SW480 (cell line): ENCODE data around the gene MGAT1.
"Not testable (repeated sequence)": the region's sequence is repeated elsewhere in the genome, so short reads cannot be mapped to it uniquely, and the experiment has no call there.

ENCODE experiments used
- DNase-seq: peaks from one replicate; pipeline ENCODE4 v3.0.0-alpha.2; 2016; ENCODE audit warnings: low spot score

MGAT1 gene

GRCh38 chr5:180802325-180803180 is at the start of gene MGAT1:
TSS of gene MGAT1 (minus strand) at chr5:180802806. CDS start at chr5:180792971, 9,835 bp downstream.
- peak; percentile 66 for DNase-seq

GRCh38 chr5:180850434-180851078 is 48.0 kb upstream of the MGAT1 start:
- DNase-seq, result no peak

DNA sequence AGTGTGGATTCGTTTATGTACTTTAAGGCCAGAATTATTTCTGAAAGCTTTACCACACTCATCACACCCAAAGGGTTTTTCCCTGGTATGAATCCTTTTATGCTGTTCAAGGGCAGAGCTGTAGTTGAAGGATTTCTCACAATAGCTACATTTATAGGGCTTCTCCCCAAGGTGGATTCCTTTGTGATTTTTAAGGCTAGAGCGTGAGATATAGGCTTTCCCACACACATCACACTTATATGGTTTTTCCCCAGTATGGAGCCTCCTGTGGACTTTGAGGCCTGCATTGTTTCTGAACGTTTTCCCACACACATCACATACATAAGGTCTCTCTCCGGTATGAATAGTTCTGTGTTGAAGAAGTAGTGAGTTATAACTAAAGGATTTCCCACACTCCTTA is 47.2 kb upstream of the MGAT1 start:
- no peak for DNase-seq

- DNase-seq, result no peak
Measured at GRCh38 chr5:180848878-180849277, 46.3 kb upstream of the MGAT1 start.

- DNase-seq, result no peak
Measured at GRCh38 chr5:180848265-180848664, 45.7 kb upstream of the MGAT1 start.

- no peak for DNase-seq
Measured at GRCh38 chr5:180847026-180847425, 44.4 kb upstream of the MGAT1 start.

DNA sequence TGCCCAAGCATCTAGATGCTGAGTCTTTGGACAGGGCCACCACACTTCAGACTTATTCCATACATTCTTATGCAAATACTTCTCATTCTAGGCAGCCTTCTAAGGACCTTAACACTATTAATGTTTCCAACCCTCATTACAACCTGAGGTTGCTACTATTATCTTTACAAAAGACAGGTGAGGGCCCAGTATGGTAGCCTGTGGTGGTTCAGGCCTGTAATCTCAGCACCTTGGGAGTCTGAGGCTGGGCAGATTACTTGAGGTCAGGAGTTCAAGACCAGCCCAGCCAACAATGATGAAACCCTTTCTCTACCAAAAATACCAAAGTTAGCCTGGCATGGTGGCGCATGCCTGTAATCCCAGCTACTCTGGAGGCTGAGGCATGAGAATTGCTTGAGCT is 42.3 kb upstream of the MGAT1 start:
- no peak for DNase-seq

DNA sequence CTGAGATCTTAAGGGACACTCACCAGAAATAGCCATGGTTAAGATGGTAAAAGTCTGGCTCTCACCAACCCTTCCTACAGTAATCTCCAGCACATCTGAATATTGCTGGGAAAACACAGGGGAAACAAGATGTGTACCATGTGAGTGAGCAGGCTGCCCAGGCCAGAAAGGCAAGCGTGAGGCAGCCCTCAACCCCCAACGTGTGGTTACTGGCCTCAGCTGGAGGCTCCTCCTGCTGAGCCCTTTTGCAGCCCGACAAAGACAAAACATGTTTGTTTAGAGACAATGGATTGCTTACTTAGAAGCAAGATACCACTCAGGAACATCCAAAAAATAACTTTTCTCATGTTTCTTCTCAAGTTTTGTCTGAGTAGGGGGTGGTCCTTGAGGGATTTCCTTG is 41.8 kb upstream of the MGAT1 start:
- DNase-seq, result no peak

DNA sequence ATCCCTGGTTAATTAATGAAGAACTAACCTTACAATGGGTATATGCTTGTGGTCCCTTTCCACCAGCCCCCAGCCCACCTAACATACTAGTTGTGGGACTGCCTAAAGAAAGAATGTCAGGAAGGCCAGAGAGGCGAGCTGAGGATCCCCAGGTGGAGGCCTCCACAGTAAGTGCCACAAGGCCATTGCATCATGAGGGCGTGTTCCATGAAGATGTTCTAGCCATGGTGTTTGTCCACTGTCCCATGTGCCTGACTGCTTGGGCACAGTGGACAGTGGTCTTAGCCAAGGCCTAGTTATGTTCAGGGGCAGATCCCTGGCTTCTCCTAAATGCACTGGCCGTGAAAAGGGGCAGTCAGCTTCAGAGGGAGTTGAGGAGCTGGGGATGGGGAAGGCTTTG is 37.3 kb upstream of the MGAT1 start:
- no peak for DNase-seq

GRCh38 chr5:180839227-180839626 is 36.6 kb upstream of the MGAT1 start:
- DNase-seq, result no peak

DNA sequence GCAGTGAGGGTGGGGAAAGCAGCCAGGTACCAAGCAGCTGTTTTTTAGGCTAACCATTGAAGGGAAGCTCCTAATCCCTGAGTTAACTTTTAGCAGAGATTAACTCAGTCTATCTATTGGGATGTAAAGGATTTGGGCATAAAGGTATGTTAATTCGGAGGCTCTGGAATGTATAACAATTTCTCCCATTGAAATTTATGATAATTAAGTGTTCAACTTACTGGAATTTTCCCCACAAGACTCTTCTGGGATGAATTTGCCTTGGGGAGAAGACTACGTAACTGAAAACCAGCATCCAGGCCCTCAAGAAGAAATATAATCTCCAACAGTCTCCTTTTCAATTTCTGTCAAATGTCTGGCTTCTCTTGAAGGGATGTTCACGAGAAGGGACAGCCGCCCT is 34.9 kb upstream of the MGAT1 start:
- no peak for DNase-seq

DNA sequence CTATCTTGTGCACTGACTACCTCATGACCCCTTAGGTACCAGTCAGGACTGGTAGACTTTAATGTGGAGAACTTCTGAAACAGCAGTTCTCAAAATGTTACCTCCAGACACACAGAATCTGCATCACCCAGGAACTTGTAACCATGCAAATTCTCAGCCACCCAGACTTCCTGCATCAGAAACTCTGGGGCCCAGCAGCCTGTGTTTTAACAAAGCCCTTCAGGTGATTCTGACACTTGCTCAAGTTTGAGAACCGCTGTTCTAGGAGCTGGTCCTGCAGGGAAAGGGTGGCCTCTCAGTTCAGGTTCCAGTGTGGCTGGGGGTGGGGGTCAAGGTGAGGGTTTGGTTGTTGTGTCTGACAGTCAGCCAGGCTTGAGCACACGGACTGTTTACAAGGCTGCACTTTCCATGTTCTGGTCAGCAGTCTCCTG is 30.0 kb upstream of the MGAT1 start:
- no peak for DNase-seq

GRCh38 chr5:180831139-180832093 is 28.8 kb upstream of the MGAT1 start:
- DNase-seq, result peak; percentile 75

- DNase-seq, result peak; percentile 46
Measured at GRCh38 chr5:180830253-180831138, 27.9 kb upstream of the MGAT1 start.

DNA sequence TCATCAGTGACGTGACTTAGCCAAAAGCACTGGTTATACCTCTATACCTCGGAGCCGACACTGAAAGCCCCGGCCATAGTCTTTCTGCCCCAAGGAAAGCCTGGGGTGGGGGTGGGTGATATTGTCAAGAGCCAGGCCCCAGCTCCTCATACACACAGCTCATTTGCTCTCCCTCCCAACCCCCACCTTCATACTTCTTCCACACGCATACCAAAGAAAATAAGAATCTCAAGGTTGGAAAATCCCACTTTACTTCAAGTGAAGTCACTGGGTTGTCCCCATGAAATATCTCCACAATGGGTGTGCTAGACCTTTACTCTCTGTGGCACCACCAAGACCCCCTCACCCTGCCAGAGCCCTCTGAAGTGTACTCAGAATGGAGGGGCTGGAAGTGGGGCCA is 27.1 kb upstream of the MGAT1 start:
- no peak for DNase-seq

- DNase-seq, result peak; percentile 41
Measured at GRCh38 chr5:180828756-180829531, 26.3 kb upstream of the MGAT1 start.

GRCh38 chr5:180827374-180827773 is 24.8 kb upstream of the MGAT1 start:
- not testable (repeated sequence) for DNase-seq

- DNase-seq, result peak; percentile 76
Measured at GRCh38 chr5:180825768-180826525, 23.3 kb upstream of the MGAT1 start.

GRCh38 chr5:180824630-180825476 is 22.2 kb upstream of the MGAT1 start:
- no peak for DNase-seq
